Measurements from ENCODE around the gene SLC12A2.

DNA sequence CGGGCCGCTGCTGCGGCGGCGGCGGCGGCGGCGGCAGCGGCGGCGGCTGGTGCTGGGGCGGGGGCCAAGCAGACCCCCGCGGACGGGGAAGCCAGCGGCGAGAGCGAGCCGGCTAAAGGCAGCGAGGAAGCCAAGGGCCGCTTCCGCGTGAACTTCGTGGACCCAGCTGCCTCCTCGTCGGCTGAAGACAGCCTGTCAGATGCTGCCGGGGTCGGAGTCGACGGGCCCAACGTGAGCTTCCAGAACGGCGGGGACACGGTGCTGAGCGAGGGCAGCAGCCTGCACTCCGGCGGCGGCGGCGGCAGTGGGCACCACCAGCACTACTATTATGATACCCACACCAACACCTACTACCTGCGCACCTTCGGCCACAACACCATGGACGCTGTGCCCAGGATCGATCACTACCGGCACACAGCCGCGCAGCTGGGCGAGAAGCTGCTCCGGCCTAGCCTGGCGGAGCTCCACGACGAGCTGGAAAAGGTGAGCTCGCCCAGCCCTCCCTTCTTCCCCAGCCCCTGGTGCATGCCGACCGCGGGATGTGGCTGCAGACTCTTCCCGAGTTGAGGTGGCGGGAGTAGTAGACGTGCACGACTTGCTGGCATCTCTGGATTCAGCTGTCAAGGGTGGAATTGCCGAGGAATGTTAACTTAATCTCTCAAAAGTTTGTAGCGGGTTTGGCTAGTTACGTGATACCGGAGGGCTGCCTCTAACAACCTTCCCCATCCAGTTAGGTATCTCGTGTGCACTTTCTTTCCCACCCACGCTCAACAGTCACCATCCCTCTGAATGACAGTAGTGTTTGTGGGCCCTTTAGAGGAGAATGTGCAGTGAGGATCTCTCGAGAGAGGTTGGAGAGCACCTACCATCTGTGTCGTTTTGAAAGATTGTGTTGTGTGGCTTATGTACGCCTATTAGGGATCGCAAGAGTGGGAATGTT is 932 bp downstream of the SLC12A2 start:
- TF ChIP-seq CREB1 (CRISPR knock-in tag; IDR thresholded peaks at IDR 0.05; ENCODE audit: low read depth) (no peak), POLR2AphosphoS5 (IDR thresholded peaks at IDR 0.05; ENCODE audit: low read depth) (no peak), EZH2phosphoT487 (IDR thresholded peaks at IDR 0.05; ENCODE audit: unreplicated experiment) (no peak), EZH2 (IDR thresholded peaks at IDR 0.05; ENCODE audit: low read depth, unreplicated experiment) (no peak), JUNB (IDR thresholded peaks at IDR 0.05; ENCODE audit: unreplicated experiment) (no peak), STAT1 (IDR thresholded peaks at IDR 0.05; ENCODE audit: unreplicated experiment) (no peak), NANOG (IDR thresholded peaks at IDR 0.05; ENCODE audit: borderline replicate concordance) (no peak)
- TF ChIP-seq, protein P1, sequence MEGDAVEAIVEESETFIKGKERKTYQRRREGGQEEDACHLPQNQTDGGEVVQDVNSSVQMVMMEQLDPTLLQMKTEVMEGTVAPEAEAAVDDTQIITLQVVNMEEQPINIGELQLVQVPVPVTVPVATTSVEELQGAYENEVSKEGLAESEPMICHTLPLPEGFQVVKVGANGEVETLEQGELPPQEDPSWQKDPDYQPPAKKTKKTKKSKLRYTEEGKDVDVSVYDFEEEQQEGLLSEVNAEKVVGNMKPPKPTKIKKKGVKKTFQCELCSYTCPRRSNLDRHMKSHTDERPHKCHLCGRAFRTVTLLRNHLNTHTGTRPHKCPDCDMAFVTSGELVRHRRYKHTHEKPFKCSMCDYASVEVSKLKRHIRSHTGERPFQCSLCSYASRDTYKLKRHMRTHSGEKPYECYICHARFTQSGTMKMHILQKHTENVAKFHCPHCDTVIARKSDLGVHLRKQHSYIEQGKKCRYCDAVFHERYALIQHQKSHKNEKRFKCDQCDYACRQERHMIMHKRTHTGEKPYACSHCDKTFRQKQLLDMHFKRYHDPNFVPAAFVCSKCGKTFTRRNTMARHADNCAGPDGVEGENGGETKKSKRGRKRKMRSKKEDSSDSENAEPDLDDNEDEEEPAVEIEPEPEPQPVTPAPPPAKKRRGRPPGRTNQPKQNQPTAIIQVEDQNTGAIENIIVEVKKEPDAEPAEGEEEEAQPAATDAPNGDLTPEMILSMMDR (conservative IDR thresholded peaks at IDR 0.05; ENCODE audit: low read depth in 2 of 2) = no peak
- TF ChIP-seq, protein P2, sequence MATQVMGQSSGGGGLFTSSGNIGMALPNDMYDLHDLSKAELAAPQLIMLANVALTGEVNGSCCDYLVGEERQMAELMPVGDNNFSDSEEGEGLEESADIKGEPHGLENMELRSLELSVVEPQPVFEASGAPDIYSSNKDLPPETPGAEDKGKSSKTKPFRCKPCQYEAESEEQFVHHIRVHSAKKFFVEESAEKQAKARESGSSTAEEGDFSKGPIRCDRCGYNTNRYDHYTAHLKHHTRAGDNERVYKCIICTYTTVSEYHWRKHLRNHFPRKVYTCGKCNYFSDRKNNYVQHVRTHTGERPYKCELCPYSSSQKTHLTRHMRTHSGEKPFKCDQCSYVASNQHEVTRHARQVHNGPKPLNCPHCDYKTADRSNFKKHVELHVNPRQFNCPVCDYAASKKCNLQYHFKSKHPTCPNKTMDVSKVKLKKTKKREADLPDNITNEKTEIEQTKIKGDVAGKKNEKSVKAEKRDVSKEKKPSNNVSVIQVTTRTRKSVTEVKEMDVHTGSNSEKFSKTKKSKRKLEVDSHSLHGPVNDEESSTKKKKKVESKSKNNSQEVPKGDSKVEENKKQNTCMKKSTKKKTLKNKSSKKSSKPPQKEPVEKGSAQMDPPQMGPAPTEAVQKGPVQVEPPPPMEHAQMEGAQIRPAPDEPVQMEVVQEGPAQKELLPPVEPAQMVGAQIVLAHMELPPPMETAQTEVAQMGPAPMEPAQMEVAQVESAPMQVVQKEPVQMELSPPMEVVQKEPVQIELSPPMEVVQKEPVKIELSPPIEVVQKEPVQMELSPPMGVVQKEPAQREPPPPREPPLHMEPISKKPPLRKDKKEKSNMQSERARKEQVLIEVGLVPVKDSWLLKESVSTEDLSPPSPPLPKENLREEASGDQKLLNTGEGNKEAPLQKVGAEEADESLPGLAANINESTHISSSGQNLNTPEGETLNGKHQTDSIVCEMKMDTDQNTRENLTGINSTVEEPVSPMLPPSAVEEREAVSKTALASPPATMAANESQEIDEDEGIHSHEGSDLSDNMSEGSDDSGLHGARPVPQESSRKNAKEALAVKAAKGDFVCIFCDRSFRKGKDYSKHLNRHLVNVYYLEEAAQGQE (IDR thresholded peaks at IDR 0.05; ENCODE audit: unreplicated experiment) = no peak

All from GM23338 (cell line).